GOT3 (cell line): Measurements from ENCODE around the gene NELFB.

Experiments
- DNase-seq: peaks from one replicate; lab custom pipeline; 2025; ENCODE audit warnings: mixed read lengths; lab: John Stamatoyannopoulos, UW

NELFB gene

GRCh38 chr9:137268538-137269201 lies 13.5 kb downstream of the NELFB start:
- DNase-seq: no peak

DNA sequence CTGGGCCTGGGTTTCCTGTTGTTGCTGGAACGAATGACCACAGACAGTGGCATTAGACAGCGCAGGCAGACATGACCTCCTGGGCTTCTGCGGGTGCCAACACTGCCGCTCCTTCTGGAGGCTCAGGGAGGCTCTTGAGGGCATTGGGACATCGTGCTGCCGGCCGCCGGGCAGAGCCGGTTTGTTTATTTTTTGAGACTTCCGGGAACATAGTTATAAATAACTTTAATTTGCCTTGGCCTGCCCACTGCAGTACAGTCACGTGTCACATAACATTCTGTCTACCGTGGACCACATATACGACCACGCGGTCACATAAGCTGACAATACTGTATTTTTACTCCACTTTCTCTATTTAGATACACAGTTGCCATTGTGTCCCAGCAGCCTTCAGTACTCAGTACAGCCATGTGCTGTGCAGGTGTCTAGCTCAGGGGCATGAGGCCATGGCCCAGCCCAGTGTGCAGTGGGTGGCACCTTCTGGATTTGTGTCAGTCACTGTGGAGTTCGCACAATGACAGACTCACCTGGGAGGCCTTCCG lies 14.2 kb downstream of the NELFB start:
- no peak for DNase-seq

DNA sequence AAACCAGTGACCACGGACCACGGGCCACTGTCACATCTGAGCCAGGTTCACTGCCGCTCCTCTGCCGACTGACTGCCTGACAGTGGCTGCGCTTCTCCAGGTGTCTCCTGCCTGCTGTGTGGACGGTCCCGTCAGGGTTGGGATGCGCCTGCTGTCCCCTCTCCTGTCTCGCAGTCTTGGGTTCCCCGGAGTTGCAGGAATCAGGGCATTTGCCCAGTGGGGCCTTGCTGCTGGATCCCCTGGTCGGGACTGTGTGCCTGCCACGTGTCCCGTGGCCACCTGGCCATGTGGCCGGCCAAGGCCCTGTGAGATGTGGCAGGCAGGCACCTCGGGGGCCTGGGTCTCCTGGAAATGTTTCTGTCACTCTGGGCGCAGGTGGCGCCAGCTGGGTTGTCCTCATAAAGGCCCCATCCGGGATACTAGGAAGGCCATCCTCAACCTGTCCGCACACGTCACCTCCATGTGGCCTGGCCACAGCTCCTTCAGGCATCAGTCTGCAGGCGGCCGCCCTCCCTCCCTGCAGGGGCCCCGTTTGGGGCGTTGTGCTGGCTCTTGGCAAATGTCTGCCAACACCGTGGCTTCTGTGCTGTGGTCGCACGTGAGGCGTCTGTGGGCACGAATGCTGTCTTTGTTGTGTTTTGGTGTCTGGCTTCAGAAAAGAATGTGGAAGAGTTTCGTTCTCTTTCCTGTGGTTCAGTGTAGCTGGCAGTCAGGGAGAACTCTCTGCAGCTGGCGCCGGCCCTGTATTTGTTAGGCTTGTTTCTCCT lies 16.0 kb downstream of the NELFB start:
- DNase-seq: no peak

GRCh38 chr9:137271696-137272076 lies 16.6 kb downstream of the NELFB start:
- no peak for DNase-seq

- no peak for DNase-seq
Measured at GRCh38 chr9:137272241-137273094, 17.3 kb downstream of the NELFB start.

- no peak for DNase-seq
Measured at GRCh38 chr9:137273095-137273490, 18.0 kb downstream of the NELFB start.

DNA sequence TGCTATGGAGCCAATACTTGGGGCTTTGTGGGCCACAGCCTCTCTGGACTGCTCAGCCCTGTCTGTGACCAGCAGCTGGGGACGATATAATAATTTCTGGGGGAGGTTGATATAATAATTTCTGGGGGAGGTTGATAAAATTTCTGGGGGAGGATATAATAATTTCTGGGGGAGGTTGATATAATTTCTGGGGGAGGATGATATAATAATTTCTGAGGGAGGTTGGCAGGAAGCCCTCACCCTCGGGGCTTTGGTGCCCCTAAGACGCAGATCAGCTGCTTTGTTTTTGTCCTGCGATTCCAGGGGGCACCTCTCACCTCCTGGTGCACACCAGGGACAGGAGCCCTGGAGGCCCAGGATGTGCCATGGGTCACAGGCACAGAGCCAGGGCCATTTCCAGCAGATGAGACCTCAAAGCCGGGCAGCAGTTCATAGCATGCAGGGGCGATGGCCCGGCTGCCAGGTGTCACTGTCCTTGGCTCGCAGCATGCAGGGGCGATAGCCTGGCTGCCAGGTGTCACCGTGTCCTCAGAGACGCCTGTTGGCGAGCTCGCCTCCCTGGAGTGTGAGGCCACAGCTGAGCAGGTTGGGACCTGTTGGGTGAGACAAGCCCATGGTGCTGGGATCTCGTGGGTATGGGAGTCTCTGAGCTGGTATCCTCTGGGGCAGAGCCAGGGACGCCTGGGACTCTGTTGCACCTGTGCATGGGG lies 18.6 kb downstream of the NELFB start:
- DNase-seq: no peak

- DNase-seq: no peak
Measured at GRCh38 chr9:137275203-137275587, 20.1 kb downstream of the NELFB start.

GRCh38 chr9:137275588-137276472 lies 20.7 kb downstream of the NELFB start:
- DNase-seq: no peak

DNA sequence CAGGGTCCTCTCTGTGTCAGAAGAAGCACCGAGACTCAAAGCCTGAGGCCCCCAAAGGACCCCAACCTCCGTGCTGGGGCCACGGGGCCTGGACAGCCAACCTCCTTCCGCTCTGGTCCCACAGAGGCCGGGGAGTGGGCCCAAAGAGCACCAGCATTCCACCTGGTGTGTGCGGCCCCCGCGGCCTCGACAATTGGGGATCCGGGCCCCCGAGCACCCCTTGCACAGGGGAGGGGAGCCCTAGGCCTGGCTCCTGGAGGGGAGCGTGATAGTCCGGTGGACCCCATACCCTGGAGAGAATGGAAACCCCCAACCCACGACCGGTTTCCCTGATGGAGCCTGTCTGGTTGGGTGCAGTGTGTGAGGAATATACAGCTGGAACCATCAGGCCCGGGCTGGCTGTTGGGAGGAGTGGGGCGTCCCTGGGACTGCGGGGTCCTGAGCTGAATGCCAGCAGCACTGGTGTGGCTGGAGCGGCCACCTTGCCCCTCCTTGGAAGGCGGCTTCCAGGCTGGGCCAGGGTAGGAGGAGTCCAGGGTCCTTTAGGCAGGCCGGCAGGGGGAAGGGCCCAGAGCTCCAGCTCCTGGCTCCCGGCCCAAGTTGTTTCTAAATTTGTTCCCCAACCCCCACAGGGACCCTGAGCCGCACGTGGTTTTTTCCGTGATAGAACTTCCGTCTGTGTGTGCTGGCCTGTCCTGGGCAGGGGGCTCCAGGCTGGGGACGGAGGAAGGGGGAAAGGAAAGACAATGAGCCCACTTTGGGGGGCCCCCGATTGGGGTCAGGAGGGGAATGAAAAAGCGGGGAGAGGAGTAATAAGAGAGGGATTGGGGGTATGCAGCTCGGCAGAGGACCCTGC lies 21.6 kb downstream of the NELFB start:
- no peak for DNase-seq

DNA sequence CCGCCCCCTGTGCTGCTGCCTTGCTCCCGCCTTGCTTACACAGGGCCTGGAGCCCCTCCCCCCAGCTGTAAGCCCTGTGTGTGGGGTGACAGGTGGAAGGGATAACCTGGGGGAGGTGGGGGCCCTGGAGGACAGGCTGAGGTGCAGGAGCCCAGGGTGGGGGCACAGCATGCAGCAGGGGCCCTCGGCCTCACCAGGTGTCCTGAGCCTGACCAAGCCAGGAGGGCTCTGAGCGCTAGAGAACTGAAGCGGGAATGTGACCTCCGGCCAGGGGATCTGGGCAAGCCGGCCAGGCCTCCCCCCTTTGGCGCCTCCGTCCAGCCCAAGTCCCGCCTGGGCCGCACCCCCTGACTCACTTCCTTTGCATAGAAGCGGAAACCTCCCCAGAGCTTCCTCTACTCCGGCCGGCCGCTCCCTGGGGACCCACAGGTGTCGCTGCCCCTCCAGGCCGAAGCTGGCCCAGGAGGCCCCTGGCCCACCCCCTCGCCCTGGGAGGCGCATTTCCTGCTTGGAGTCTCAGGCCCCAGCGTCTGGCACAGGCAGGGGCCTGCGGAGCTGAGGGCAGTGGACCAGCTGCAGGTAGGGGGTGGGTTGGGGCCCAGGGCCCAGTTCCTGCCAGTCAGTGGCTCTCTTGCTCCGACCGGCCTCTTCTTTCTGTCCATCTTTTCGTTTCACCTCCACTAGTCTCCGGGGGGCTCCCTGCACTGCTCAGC lies 22.4 kb downstream of the NELFB start, which contains the start of gene TOR4A:
TOR4A (plus strand) TSS at position 398 of the 713 bp plus-strand sequence. CDS start 964 bp downstream, outside the sequence.
- DNase-seq: no peak

DNA sequence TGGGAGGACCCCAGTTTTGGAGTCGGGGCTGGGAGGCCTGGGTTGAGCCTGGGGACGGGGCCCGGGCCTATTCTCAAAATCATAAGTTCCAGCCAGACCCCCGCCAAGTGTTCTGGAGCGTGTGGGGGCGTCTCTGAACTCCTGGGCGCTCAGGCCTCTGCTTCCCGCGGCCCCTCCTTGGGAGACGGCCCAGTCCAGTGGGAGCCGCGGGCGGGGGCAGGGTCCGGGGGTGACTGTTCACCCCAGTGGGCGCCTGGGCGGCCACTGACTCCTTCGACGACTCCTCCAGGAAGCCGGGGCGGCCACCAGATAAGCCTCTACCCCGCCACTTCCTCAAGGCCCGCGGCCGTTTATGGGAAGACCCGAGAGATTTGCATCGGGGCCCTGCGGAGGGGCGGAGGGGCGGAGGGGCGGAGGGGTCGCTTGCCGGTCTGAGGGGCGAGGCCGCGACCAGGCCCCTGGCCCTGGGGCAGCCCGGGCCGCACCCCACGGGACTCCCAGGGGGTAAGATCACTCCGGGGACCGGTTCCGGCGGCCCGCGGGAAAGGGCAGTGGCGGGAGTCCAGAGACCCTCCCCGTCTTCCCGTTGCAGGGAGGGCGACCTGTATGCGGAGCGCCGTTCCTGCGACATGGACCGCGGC lies 23.1 kb downstream of the NELFB start:
- no peak for DNase-seq

- no peak for DNase-seq
Measured at GRCh38 chr9:137278721-137279711, 23.9 kb downstream of the NELFB start.

DNA sequence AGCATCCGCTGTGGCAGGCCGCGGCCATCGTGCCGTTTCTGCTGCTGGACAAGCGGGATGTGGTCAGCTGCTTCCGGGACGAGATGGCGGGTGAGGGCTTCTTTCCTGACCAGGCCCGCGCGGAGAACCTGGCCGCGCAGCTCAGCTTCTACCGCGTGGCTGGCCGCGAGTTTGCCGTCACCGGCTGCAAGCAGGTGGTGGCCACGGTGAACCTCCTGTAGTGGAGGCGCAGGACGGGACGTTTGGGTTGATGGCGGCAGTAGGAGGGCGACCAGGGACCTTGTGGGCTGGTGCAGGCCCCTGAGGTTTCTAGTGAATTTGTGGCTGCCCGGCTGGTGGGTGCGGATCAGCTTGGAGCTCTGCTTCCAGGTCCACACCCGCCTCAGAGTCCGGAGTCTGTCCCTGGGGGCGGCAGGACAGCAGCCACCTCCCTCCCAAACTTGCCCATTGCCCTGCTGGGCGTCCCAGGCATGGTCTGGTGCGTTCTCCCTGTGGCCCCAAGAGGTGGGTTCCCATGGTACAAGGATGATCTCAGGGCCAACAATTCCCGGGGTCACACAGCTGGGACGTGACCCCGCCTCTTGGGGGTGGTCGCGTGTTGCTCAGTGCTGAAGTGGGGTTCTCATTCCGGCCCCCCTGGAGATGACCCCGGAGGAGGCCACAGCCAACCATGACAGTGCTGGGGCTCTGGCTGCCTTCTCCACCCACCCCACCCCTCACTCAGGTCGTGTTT lies 24.8 kb downstream of the NELFB start:
- no peak for DNase-seq

- no peak for DNase-seq
Measured at GRCh38 chr9:137280474-137281344, 25.6 kb downstream of the NELFB start.
